Measurements from ENCODE around the gene COX19.
"Not testable (repeated sequence)": the region's sequence is repeated elsewhere in the genome, so short reads cannot be mapped to it uniquely, and the experiment has no call there.

COX19 gene

DNA sequence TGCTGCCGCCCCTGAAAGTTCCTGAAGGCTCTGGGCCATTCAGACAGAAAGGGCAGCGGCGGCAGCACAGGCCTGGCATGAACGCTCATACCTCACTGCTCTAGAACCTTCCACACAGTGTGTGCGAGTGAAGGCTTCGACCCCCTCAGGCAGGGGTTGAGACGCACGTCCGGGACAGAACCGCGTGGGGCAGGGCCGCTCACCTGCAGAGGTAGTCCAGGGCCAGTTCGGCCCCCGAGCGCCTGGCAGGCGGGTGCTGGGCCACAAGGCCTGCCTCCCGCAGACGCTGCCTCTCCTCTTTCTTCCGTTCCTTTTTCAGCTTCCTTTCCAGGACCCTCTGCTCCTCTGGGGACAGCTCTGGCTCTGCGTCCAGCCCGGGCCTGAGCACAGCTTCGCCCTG is 34.4 kb upstream of the COX19 start:
- H3K27ac ChIP-seq (ENCODE audit: low read depth, low read length), result no peak overlapping the region
- H3K4me3 ChIP-seq (ENCODE audit: low read depth, low read length), result no peak overlapping the region
- H3K36me3 ChIP-seq (ENCODE audit: insufficient read depth, low read length), result no peaks in the 10 kb centered on the region
- no peaks in the 10 kb centered on the region for H3K4me1 ChIP-seq (ENCODE audit: control insufficient read depth, insufficient read depth, low read length, unreplicated experiment)
- H3K27me3 ChIP-seq (ENCODE audit: insufficient read depth, low read length), result no peaks in the 10 kb centered on the region
- H3K79me2 ChIP-seq (ENCODE audit: control insufficient read depth, insufficient read depth, low read length, unreplicated experiment), result peaks cover 3% of the 10 kb centered on the region
- H2AFZ ChIP-seq (ENCODE audit: low read length, unreplicated experiment), result no peak overlapping the region

DNA sequence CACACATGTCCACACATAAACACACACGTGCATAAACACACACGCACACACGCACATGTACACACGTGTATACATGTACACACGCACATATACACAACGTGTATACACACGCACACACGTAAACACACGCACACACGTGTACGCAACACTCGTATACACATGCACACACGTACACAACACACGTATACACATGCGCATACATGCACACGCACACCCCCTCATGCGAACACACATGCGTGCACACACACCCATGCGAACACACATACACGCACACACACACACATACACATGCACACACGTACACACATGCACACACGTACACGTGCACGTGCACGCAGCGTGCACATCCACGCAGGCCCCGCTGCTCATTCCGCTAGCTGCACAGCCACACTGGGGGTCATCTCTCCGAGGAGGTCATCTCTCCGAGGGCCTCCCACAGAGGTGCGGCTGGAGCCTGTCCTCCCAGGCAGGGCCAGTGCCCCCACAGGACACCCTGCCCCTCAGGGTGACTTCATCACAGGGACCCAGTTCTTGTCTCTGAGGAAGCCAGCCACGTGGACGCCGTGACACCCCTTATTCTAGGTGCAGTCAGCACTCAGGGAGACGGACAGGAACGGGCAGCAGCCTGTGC is 33.5 kb upstream of the COX19 start:
- Histone ChIP-seq H3K27ac (ENCODE audit: low read depth, low read length) (no peak overlapping the region), H3K79me2 (ENCODE audit: control insufficient read depth, insufficient read depth, low read length, unreplicated experiment) (peaks cover 3% of the 10 kb centered on the region), H3K27me3 (ENCODE audit: insufficient read depth, low read length) (no peaks in the 10 kb centered on the region), H2AFZ (ENCODE audit: low read length, unreplicated experiment) (no peak overlapping the region), H3K36me3 (ENCODE audit: insufficient read depth, low read length) (no peaks in the 10 kb centered on the region), H3K4me1 (ENCODE audit: control insufficient read depth, insufficient read depth, low read length, unreplicated experiment) (no peaks in the 10 kb centered on the region), H3K4me3 (ENCODE audit: low read depth, low read length) (no peak overlapping the region)

DNA sequence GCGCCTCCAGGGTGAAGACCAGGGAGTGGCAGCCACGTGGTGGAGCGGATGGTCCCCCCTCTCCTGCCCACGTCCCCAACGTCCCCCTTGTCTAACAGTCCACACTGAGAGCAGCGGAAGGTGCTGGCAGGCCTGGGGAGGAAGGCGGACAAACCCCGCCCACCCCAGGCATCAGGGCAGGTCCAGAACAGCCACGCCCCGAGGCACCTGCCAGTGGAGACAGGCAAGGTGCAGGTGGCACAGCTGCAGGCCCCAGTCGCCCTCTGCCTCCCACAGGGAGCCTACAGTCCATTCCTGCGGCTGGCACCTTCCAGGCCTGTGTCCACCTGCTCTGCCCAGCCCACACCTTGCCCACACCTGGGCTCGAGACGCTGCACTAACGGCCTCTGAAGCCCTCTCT is 32.6 kb upstream of the COX19 start:
- no peaks in the 10 kb centered on the region for H3K27me3 ChIP-seq (ENCODE audit: insufficient read depth, low read length)
- H3K27ac ChIP-seq (ENCODE audit: low read depth, low read length), result no peak overlapping the region
- no peak overlapping the region for H3K4me3 ChIP-seq (ENCODE audit: low read depth, low read length)
- H2AFZ ChIP-seq (ENCODE audit: low read length, unreplicated experiment), result no peak overlapping the region
- no peaks in the 10 kb centered on the region for H3K36me3 ChIP-seq (ENCODE audit: insufficient read depth, low read length)
- H3K79me2 ChIP-seq (ENCODE audit: control insufficient read depth, insufficient read depth, low read length, unreplicated experiment), result peaks cover 3% of the 10 kb centered on the region
- no peaks in the 10 kb centered on the region for H3K4me1 ChIP-seq (ENCODE audit: control insufficient read depth, insufficient read depth, low read length, unreplicated experiment)

DNA sequence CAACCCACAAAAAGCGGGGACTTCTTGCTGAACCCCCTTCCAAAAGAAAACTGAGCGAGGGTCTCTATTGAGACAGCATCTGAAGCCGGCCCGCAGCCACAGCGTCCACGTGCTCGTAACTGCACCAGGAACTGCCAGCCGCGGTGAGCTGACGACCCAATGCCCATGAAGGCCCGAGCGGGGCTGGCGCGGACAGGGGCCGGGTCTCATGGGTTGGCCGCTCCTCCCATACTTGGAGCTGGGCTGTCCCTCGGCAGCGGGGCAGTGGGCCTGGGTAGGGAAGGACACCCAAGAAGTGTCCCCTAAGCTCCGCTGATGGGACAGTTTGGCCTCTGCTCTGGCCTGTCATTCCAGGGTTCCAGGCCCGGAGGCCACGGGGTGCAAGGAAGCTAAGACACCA is 30.0 kb upstream of the COX19 start:
- Histone ChIP-seq H3K27ac (ENCODE audit: low read depth, low read length) (no peak overlapping the region), H3K36me3 (ENCODE audit: insufficient read depth, low read length) (no peaks in the 10 kb centered on the region), H3K27me3 (ENCODE audit: insufficient read depth, low read length) (no peaks in the 10 kb centered on the region), H3K4me3 (ENCODE audit: low read depth, low read length) (no peak overlapping the region), H3K79me2 (ENCODE audit: control insufficient read depth, insufficient read depth, low read length, unreplicated experiment) (no peaks in the 10 kb centered on the region), H3K4me1 (ENCODE audit: control insufficient read depth, insufficient read depth, low read length, unreplicated experiment) (no peaks in the 10 kb centered on the region), H2AFZ (ENCODE audit: low read length, unreplicated experiment) (no peak overlapping the region)

DNA sequence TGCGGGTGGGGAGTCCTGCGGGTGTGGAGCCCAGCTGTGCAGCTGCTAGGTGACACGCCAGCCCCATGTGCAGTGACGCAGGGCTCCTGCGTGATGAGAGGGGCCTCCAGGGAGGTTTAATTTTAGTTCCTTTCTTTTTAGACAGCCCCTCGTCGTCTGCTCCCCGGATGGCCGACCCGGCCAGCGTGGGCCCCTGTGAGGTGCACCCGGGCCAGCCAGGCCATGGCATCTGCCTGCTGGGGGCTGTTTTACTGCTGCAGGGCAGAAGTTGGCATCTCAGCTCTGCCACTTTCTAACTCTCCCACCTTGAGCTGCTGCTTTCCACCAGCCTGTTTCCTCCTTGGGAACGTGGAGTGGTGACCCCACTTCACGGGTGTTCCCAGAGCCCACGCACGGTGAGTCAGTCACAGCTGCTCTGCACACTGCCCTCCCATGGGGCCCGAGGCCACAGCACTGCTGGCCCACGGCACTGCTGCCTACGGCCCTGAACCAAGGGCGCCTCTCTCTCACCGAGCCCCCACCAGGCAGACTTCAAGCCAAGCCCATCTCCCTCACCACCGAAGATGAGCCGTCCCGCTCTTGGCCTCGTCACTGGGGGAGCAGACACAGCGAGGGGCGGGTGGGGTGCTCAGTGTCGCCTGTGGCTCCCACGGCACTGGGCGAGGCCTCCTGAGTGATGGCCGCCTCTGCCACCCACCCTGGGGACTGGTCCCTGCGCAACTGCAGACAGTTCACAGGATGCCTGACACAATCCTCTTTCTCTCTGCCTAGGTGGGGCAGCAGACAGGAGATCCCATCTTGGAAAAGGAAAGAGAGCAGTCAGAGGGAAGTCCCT is 28.9 kb upstream of the COX19 start:
- Histone ChIP-seq H3K36me3 (ENCODE audit: insufficient read depth, low read length) (no peaks in the 10 kb centered on the region), H3K27me3 (ENCODE audit: insufficient read depth, low read length) (no peaks in the 10 kb centered on the region), H3K79me2 (ENCODE audit: control insufficient read depth, insufficient read depth, low read length, unreplicated experiment) (no peaks in the 10 kb centered on the region), H3K27ac (ENCODE audit: low read depth, low read length) (no peak overlapping the region), H3K4me1 (ENCODE audit: control insufficient read depth, insufficient read depth, low read length, unreplicated experiment) (no peaks in the 10 kb centered on the region), H2AFZ (ENCODE audit: low read length, unreplicated experiment) (no peak overlapping the region), H3K4me3 (ENCODE audit: low read depth, low read length) (no peak overlapping the region)

DNA sequence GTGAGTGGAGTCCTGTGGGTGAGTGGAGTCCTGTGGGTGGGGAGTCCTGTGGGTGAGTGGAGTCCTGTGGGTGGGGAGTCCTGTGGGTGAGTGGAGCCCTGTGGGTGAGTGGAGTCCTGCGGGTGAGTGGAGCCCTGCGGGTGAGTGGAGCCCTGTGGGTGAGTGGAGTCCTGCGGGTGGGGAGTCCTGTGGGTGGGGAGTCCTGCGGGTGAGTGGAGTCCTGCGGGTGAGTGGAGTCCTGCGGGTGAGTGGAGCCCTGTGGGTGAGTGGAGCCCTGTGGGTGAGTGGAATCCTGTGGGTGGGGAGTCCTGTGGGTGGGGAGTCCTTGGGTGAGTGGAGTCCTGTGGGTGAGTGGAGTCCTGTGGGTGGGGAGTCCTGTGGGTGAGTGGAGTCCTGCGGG is 27.1 kb upstream of the COX19 start:
- H3K4me1 ChIP-seq (ENCODE audit: control insufficient read depth, insufficient read depth, low read length, unreplicated experiment); H2AFZ ChIP-seq (ENCODE audit: low read length, unreplicated experiment); H3K4me3 ChIP-seq (ENCODE audit: low read depth, low read length); H3K79me2 ChIP-seq (ENCODE audit: control insufficient read depth, insufficient read depth, low read length, unreplicated experiment); H3K27me3 ChIP-seq (ENCODE audit: insufficient read depth, low read length); H3K27ac ChIP-seq (ENCODE audit: low read depth, low read length); H3K36me3 ChIP-seq (ENCODE audit: insufficient read depth, low read length): not testable (repeated sequence)

- not testable (repeated sequence) for H2AFZ ChIP-seq (ENCODE audit: low read length, unreplicated experiment); H3K36me3 ChIP-seq (ENCODE audit: insufficient read depth, low read length); H3K4me1 ChIP-seq (ENCODE audit: control insufficient read depth, insufficient read depth, low read length, unreplicated experiment); H3K79me2 ChIP-seq (ENCODE audit: control insufficient read depth, insufficient read depth, low read length, unreplicated experiment); H3K4me3 ChIP-seq (ENCODE audit: low read depth, low read length); H3K27ac ChIP-seq (ENCODE audit: low read depth, low read length); H3K27me3 ChIP-seq (ENCODE audit: insufficient read depth, low read length)
These were observed 26.7 kb upstream of the COX19 start for GRCh38 chr7:1002026-1002425.

- not testable (repeated sequence) for H2AFZ ChIP-seq (ENCODE audit: low read length, unreplicated experiment); H3K36me3 ChIP-seq (ENCODE audit: insufficient read depth, low read length); H3K4me1 ChIP-seq (ENCODE audit: control insufficient read depth, insufficient read depth, low read length, unreplicated experiment); H3K27me3 ChIP-seq (ENCODE audit: insufficient read depth, low read length); H3K79me2 ChIP-seq (ENCODE audit: control insufficient read depth, insufficient read depth, low read length, unreplicated experiment); H3K27ac ChIP-seq (ENCODE audit: low read depth, low read length); H3K4me3 ChIP-seq (ENCODE audit: low read depth, low read length)
These were observed 25.9 kb upstream of the COX19 start for GRCh38 chr7:1001069-1001770.

DNA sequence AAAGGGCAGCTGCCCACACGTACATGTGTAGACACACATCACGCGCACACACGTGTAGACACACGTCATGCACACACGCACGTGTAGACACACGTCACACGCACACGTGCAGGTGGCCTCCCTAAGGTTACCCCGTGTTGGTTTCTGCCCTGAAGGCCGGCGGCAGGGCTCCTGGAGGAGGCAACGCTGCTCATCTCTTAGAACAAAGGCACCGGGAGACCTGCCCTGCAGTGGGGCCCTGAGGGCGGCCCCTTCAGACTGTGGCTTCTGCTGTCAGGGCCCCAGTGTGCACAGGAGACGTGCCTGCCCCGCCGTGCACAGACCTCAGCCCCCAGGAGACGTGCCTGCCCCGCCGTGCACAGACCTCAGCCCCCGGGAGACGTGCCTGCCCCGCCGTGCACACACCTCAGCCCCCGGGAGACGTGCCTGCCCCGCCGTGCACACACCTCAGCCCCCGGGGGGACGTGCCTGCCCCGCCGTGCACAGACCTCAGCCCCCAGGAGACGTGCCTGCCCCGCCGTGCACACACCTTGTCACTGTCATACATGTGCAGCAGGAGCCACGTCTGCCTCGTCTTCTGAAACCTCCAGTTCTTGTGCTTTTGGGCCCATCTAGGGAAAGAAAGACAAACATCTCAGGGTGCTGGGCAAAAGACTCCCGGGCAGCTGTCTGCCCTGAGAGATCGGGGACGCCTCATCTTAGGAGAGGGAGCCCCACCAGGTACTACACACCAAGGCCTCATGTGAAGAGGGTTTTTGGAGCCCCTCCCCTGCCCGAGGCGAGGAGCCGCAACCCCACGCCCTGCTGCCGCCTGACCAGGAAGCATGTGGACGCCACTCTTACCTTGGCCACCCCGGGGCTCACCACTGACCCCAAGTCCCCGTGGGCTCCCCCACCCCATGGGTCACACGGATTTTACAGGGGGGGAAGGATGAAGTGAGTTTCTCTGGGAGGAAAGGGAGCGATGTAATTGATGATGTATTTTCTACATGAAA is 24.9 kb upstream of the COX19 start:
- no peak overlapping the region for H3K4me3 ChIP-seq (ENCODE audit: low read depth, low read length)
- no peaks in the 10 kb centered on the region for H3K36me3 ChIP-seq (ENCODE audit: insufficient read depth, low read length)
- H3K27ac ChIP-seq (ENCODE audit: low read depth, low read length), result no peak overlapping the region
- no peaks in the 10 kb centered on the region for H3K27me3 ChIP-seq (ENCODE audit: insufficient read depth, low read length)
- H2AFZ ChIP-seq (ENCODE audit: low read length, unreplicated experiment), result no peak overlapping the region
- H3K4me1 ChIP-seq (ENCODE audit: control insufficient read depth, insufficient read depth, low read length, unreplicated experiment), result no peaks in the 10 kb centered on the region
- no peaks in the 10 kb centered on the region for H3K79me2 ChIP-seq (ENCODE audit: control insufficient read depth, insufficient read depth, low read length, unreplicated experiment)

GRCh38 chr7:999149-999879 is 24.0 kb upstream of the COX19 start:
- Histone ChIP-seq H3K36me3 (ENCODE audit: insufficient read depth, low read length) (no peaks in the 10 kb centered on the region), H3K4me1 (ENCODE audit: control insufficient read depth, insufficient read depth, low read length, unreplicated experiment) (no peaks in the 10 kb centered on the region), H3K4me3 (ENCODE audit: low read depth, low read length) (no peak overlapping the region), H3K27ac (ENCODE audit: low read depth, low read length) (no peak overlapping the region), H3K79me2 (ENCODE audit: control insufficient read depth, insufficient read depth, low read length, unreplicated experiment) (no peaks in the 10 kb centered on the region), H2AFZ (ENCODE audit: low read length, unreplicated experiment) (no peak overlapping the region), H3K27me3 (ENCODE audit: insufficient read depth, low read length) (no peaks in the 10 kb centered on the region)
